ENCODE data around the gene PNKD.
A peak's percentile ranks its signal among the peaks of the same experiment; 100 is the strongest.

Gene PNKD

DNA sequence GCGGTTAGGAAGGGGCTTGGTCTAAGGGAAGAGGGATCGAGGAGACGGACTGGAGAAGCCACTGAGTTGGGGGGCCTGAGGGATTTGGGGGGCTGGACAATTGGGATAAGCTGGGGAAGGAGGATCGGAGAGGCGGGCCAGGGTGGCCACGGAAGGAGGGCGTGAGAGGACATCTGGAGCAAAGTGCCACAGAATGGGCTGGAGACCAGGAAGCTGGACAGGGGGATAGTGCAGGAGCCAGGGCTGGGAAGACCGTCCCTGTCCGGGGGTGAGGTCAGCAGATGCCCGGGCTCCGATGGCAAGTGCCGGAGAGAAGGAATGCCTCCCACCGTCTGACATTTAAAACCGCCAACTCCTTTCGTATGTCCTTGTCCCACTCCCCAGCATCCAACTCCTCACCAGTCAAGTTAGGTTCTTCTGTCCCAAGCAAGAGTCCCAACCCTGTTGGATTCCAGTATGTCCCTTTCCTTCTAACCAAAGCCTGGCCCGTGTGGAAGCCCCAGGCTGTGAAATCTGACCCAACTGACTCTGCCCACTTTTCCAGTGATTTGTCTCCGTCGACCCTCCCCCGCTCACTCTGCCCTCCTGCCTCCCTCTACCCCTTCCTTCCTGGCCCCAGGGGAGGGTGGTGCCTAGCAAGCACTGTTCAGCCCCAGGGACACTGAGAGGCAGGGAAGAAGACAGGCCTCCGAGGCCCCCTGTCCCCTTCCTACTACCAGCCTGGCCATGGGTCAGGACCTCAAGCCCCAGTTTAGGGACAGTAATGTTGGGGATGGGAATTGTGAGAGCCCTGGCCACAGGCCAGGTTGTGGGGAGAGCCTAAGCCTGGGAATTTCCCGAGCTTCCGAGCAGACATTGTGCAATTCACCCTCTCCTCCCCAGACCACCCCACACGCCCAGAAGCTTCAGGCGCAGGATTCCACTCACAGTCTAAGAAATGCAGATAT, 53.5 kb downstream of the PNKD start:
- TF ChIP-seq, protein P1, sequence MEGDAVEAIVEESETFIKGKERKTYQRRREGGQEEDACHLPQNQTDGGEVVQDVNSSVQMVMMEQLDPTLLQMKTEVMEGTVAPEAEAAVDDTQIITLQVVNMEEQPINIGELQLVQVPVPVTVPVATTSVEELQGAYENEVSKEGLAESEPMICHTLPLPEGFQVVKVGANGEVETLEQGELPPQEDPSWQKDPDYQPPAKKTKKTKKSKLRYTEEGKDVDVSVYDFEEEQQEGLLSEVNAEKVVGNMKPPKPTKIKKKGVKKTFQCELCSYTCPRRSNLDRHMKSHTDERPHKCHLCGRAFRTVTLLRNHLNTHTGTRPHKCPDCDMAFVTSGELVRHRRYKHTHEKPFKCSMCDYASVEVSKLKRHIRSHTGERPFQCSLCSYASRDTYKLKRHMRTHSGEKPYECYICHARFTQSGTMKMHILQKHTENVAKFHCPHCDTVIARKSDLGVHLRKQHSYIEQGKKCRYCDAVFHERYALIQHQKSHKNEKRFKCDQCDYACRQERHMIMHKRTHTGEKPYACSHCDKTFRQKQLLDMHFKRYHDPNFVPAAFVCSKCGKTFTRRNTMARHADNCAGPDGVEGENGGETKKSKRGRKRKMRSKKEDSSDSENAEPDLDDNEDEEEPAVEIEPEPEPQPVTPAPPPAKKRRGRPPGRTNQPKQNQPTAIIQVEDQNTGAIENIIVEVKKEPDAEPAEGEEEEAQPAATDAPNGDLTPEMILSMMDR (conservative IDR thresholded peaks at IDR 0.05; ENCODE audit: low read length) = no peak
- H3K4me3 ChIP-seq (ENCODE audit: low read length) = peak overlapping the region; percentile 60
- DNase-seq (ENCODE audit: low read depth) = peak; percentile 35

DNA sequence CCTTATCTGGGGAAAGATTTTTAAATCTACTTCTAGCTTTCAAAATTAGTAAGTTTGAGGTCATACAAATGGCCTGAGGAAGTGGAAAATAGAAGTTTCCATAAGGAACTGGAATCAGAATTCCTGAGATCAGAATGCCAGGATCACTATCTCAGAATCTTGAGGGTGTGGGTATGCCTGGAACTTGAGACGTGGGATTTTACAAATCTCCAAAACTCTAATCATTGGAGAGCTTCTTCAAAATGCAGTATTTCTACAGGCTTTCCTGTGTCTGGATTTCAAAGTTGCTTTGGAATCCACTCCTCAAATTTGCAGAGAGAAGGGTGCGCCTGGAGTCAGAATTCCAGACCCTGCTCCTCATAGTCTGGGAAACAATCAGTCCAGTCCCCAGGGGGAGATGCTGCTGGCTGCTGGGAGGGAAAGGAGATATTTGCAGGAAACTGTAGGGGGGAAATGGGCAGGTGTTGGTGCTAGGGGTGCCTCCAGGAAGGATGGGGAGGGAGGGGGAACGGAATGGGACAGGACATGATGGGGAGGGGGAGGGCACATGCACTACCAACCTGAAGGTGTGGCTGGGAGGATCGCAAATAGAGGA, 55.3 kb downstream of the PNKD start:
- no peak for DNase-seq (ENCODE audit: low read depth)
- H3K4me3 ChIP-seq (ENCODE audit: low read length) = no peak overlapping the region
- TF ChIP-seq, protein P1 (conservative IDR thresholded peaks at IDR 0.05; ENCODE audit: low read length) = no peak

DNA sequence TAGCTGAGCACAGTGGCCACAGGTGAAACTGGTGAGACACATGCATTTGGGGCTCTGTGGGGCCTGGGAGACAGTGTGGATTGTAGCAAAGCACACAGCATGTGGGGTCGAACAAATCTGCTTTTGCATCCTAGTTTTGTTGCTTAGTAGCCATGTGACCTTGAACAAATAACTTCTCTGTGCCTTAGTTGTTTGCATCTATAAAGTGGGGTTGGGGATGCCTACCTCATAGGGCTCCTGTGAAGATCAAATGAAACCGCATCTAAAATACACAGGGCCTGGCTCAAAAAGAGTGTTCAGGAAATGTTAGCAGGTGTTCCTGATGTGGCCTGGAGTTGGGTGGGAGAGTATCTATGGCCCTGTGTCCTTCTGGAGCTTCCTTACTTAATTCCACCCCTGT, 56.0 kb downstream of the PNKD start:
- DNase-seq (ENCODE audit: low read depth) = no peak
- TF ChIP-seq, protein P1 (conservative IDR thresholded peaks at IDR 0.05; ENCODE audit: low read length) = no peak
- H3K4me3 ChIP-seq (ENCODE audit: low read length) = no peak overlapping the region

DNA sequence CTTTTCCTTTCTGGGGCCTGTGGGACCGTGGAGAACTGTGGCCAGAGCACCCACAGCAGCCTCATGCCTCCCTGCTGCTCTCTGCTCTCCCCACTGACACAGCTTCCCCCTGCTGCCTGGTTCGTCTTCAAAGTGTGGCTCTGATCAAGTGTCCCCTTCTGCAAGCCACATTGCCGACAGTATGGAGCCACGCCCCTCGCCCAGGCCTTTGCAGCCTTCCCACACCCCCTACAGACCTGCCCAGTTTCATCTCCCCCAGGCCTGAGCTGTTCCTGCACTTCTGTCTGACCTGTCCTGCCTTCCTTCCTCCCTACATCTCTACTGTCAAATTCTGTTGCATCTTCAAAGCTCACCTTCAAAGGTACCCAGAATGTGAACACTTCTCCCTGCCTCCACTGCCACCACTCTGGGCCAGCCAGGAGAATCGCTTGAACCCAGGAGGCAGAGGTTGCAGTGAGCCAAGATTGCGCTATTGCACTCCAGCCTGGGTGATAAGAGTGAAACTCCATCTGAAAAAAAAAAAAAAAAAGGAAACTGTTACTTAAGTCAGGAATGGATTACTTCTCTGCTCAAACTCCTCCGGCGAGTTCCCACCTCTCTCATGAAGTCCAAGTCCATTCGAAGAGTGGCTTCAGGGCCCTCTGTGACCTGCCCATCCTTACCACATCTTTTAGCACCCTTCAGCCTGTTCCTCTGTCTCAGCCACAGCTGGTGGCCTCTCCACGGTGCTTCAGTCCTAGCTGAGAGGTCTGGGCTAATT, 57.3 kb downstream of the PNKD start:
- no peak overlapping the region for H3K4me3 ChIP-seq (ENCODE audit: low read length)
- DNase-seq (ENCODE audit: low read depth) = no peak
- TF ChIP-seq, protein P1 (conservative IDR thresholded peaks at IDR 0.05; ENCODE audit: low read length) = no peak

DNA sequence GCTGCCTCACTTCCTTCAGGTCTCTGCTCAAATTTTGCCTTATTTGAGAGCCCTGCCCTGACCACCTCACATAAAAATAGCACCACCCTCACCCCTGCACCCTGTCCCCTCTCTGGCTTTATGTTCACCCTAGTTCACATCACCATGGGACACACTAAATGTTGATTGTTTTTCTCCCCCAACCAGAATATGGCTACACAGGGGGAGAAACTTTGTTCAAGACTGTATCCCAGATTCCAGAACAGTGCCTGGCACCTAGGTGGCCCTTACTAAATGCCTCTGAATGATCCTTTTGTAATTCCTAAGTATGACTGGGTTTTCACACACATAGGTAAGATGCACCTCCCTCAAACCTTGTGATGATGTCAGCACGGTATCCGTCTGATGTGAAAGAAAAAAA, 58.0 kb downstream of the PNKD start:
- TF ChIP-seq, protein P1 (conservative IDR thresholded peaks at IDR 0.05; ENCODE audit: low read length) = no peak
- no peak overlapping the region for H3K4me3 ChIP-seq (ENCODE audit: low read length)
- no peak for DNase-seq (ENCODE audit: low read depth)

DNA sequence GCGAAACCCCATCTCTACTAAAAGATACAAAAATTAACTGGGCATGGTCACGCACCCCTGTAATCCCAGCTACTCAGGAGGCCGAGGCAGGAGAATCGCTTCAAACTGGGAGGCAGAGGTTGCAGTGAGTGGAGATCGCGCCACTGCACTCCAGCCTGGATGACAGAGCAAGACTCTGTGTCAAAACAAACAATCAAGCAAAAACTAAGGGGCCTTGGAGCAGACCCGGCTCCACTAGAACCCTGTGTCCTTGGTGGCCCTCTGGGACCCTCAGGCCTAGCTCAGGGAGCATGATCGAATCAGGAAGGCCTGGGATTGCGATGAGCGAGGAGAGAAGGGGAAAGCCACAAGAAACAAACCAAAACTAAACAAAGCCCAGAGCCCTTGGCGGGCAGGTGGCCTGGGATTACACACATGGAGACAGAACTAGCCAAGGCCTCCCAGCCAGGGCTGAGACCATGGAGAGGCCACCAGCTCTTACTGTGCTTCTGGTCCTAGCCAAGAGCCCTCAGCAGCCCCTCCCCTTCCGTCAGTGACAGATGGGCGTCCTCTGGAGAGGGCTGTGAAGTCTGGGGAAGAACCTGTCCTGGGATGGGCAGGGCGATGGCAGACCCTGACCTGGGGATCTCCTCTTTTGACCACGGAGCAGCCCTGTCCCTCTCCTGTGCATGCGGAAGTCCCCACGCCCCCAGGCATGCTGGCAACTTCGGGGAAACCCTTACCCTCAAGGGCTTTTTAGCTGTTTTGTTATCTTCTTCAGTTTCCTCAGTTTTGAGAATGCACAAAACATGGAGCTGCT, 58.9 kb downstream of the PNKD start:
- no peak for DNase-seq (ENCODE audit: low read depth)
- TF ChIP-seq, protein P1 (conservative IDR thresholded peaks at IDR 0.05; ENCODE audit: low read length) = no peak
- no peak overlapping the region for H3K4me3 ChIP-seq (ENCODE audit: low read length)

All from AG10803 (cell line).